Testis (tissue), 2 donors: Measurements from ENCODE around the gene ZBTB26.

Experiments
- CTCF ChIP-seq, 3 experiments: fragments of 450-650 bp in 2 of 3; fragments of 200-600 bp in 1 of 3; sonication (generic) in 1 of 3; IDR thresholded peaks; one replicate each; pipeline ENCODE4 v1.5.1; 2016 to 2019; ENCODE audit warnings: antibody characterized with exemption in 3 of 3, mild to moderate bottlenecking in 2 of 3, moderate library complexity in 1 of 3
- POLR2A ChIP-seq: fragments of 450-650 bp; IDR thresholded peaks from one replicate; pipeline ENCODE4 v1.6.1; 2017; ENCODE audit warnings: antibody characterized with exemption, mild to moderate bottlenecking, moderate library complexity

- TF ChIP-seq CTCF (IDR thresholded peaks at IDR 0.05) (no peak), POLR2A (no peak)
Observed at GRCh38 chr9:122918310-122918709, 13.0 kb downstream of the ZBTB26 start.
